WTC11 (cell line): ENCODE measurements around the gene MACROD2. TPM values are rescaled to one million over a fixed set of nuclear protein-coding genes. Genes with fewer than 3 reads are reported as not detected.

Experiments
- ATAC-seq: fragments of 200-7000 bp; cut with Tn5 transposase; 2 replicates; pipeline ENCODE4 v1.10.0; 2021; ENCODE audit warnings: mild to moderate bottlenecking, moderate library complexity
- CTCF ChIA-PET: fragments of 300-600 bp; sonication (Branson Sonifier 250); formaldehyde crosslinking; loops from one replicate; lab custom pipeline; 2021; ENCODE audit warnings: antibody characterized with exemption; lab: Charles Lee
- POLR2A ChIA-PET: fragments of 350-600 bp; sonication (Branson Sonifier 250); formaldehyde crosslinking; loops from one replicate; lab custom pipeline; 2021; ENCODE audit warnings: antibody characterized with exemption; lab: Charles Lee
- DNase-seq: peaks from one replicate; pipeline ENCODE4 v3.0.0; 2021; ENCODE audit warnings: low spot score
- H3K27ac Mint-ChIP-seq: 2 replicates; pipeline ENCODE4 v1.8.0; 2021; ENCODE audit warnings: mixed read lengths
- H3K27me3 Mint-ChIP-seq: 2 replicates; pipeline ENCODE4 v1.8.0; 2021; ENCODE audit warnings: low read depth, mild to moderate bottlenecking, moderate library complexity, mixed read lengths
- H3K36me3 Mint-ChIP-seq: 2 replicates; pipeline ENCODE4 v1.8.0; 2021; ENCODE audit warnings: mixed read lengths
- H3K4me1 Mint-ChIP-seq: 2 replicates; pipeline ENCODE4 v1.8.0; 2022; ENCODE audit warnings: mixed read lengths
- H3K4me3 Mint-ChIP-seq: 2 replicates; pipeline ENCODE4 v1.8.0; 2021; ENCODE audit warnings: mild to moderate bottlenecking, moderate library complexity, mixed read lengths
- H3K9me3 Mint-ChIP-seq: 2 replicates; pipeline ENCODE4 v1.8.0; 2021; ENCODE audit warnings: mixed read lengths
- CREB1 ChIP-seq: sonication (generic); formaldehyde crosslinking; IDR thresholded peaks from 2 replicates; pipeline ENCODE4 v1.8.0; 2023; ENCODE audit warnings: mild to moderate bottlenecking, missing genetic modification reagents
- ESRRA ChIP-seq: sonication (generic); formaldehyde crosslinking; IDR thresholded peaks from 2 replicates; pipeline ENCODE4 v1.8.1; 2022; ENCODE audit warnings: mild to moderate bottlenecking, missing genetic modification reagents, borderline replicate concordance
- FOXP1 ChIP-seq: sonication (generic); formaldehyde crosslinking; IDR thresholded peaks from 2 replicates; pipeline ENCODE4 v1.8.0; 2022; ENCODE audit warnings: missing genetic modification reagents, mild to moderate bottlenecking, moderate library complexity, borderline replicate concordance
- MYBL2 ChIP-seq: sonication (generic); formaldehyde crosslinking; IDR thresholded peaks from 2 replicates; pipeline ENCODE4 v1.8.1; 2023; ENCODE audit warnings: mild to moderate bottlenecking, moderate library complexity, missing genetic modification reagents
- OVOL2 ChIP-seq: fragments of 250-450 bp; sonication (Bioruptor Pico); IDR thresholded peaks from 2 replicates; pipeline ENCODE4 v1.9.0; 2021; ENCODE audit warnings: mild to moderate bottlenecking, borderline replicate concordance
- PRRX2 ChIP-seq: fragments of 250-450 bp; sonication (Bioruptor Pico); IDR thresholded peaks from 2 replicates; pipeline ENCODE4 v1.8.0; 2021; ENCODE audit warnings: mild to moderate bottlenecking
- RELA ChIP-seq: sonication (generic); formaldehyde crosslinking; IDR thresholded peaks from 2 replicates; pipeline ENCODE4 v1.8.1; 2022; ENCODE audit warnings: missing genetic modification reagents, mild to moderate bottlenecking, borderline replicate concordance
- SMAD3 ChIP-seq: sonication (generic); formaldehyde crosslinking; IDR thresholded peaks from 2 replicates; pipeline ENCODE4 v1.8.0; 2022; ENCODE audit warnings: missing genetic modification reagents, mild to moderate bottlenecking, borderline replicate concordance
- TP53 ChIP-seq: sonication (generic); formaldehyde crosslinking; IDR thresholded peaks from 2 replicates; pipeline ENCODE4 v1.8.1; 2023; ENCODE audit warnings: mild to moderate bottlenecking, missing genetic modification reagents
- ZNF219 ChIP-seq: sonication (generic); formaldehyde crosslinking; IDR thresholded peaks from 2 replicates; pipeline ENCODE4 v1.8.0; 2023; ENCODE audit warnings: missing genetic modification reagents, mild to moderate bottlenecking, borderline replicate concordance
- ZNF263 ChIP-seq: sonication (generic); formaldehyde crosslinking; IDR thresholded peaks from 2 replicates; pipeline ENCODE4 v1.8.1; 2022; ENCODE audit warnings: low read depth, mild to moderate bottlenecking, moderate library complexity, missing genetic modification reagents
- ZNF423 ChIP-seq: fragments of 250-450 bp; sonication (Bioruptor Pico); IDR thresholded peaks from 2 replicates; pipeline ENCODE4 v2.1.2; 2022; ENCODE audit warnings: mild to moderate bottlenecking, moderate library complexity
- ZNF671 ChIP-seq: fragments of 250-450 bp; sonication (Bioruptor Pico); IDR thresholded peaks from 2 replicates; pipeline ENCODE4 v1.8.0; 2021; ENCODE audit warnings: mild to moderate bottlenecking
- total RNA-seq: library from RNA; stranded (reverse); gene quantifications from 3 replicates; pipeline ENCODE4 v1.2.3, GENCODE V29; 2021
- TF ChIP-seq, protein P1 (sequence below): sonication (generic); formaldehyde crosslinking; IDR thresholded peaks from 2 replicates; pipeline ENCODE4 v1.8.1; 2023; ENCODE audit warnings: mild to moderate bottlenecking, moderate library complexity, missing genetic modification reagents
- TF ChIP-seq, protein P2 (sequence below): sonication (generic); formaldehyde crosslinking; IDR thresholded peaks from 2 replicates; pipeline ENCODE4 v1.8.1; 2023; ENCODE audit warnings: mild to moderate bottlenecking, missing genetic modification reagents, moderate library complexity
- TF ChIP-seq, protein P3 (sequence below): sonication (generic); formaldehyde crosslinking; IDR thresholded peaks from 2 replicates; pipeline ENCODE4 v1.8.0; 2023; ENCODE audit warnings: missing genetic modification reagents, mild to moderate bottlenecking, borderline replicate concordance
- TF ChIP-seq, protein P4 (sequence below): fragments of 250-450 bp; sonication (Bioruptor Pico); IDR thresholded peaks from 2 replicates; pipeline ENCODE4 v1.9.0; 2021; ENCODE audit warnings: moderate library complexity, mild to moderate bottlenecking, inconsistent platforms, borderline replicate concordance
- TF ChIP-seq, protein P5 (sequence below): fragments of 200-600 bp; IDR thresholded peaks from 2 replicates; pipeline ENCODE4 v1.8.0; 2022; ENCODE audit warnings: antibody characterized with exemption
- TF ChIP-seq, protein P6 (sequence below): sonication (generic); formaldehyde crosslinking; IDR thresholded peaks from 2 replicates; pipeline ENCODE4 v1.8.1; 2022; ENCODE audit warnings: low read depth, missing genetic modification reagents, borderline replicate concordance
- TF ChIP-seq, protein P7 (sequence below): fragments of 250-450 bp; sonication (Bioruptor Pico); IDR thresholded peaks from 2 replicates; pipeline ENCODE4 v1.8.0; 2021; ENCODE audit warnings: mild to moderate bottlenecking
- TF ChIP-seq, protein P8 (sequence below): sonication (generic); formaldehyde crosslinking; IDR thresholded peaks from 2 replicates; pipeline ENCODE4 v1.8.0; 2022; ENCODE audit warnings: mild to moderate bottlenecking, missing genetic modification reagents

The MACROD2 gene
- total RNA-seq, 1 experiment from 2014 or later = 4.1 TPM

DNA sequence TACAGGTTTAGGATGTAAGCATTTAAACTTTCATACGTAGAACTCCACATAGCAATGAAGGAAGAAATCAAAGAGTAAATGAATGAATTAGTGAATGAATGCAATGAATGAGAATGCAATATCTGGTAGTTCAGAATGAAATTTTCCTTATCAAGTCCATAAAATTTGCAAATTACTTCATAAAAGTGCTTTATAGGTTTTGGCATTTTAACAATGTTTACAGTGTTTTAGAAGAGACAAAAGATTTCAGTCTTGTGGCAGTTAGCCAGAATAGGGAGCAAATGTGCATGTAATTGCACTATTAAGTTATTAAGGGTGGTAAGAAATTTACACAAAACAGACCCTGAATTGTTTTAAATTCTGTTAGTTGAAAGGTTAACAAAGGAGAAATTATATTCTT lies 1081.5 kb downstream of the MACROD2 start:
- DNase-seq = no peak
- TF ChIP-seq RELA = no peak
- TF ChIP-seq, protein P1, sequence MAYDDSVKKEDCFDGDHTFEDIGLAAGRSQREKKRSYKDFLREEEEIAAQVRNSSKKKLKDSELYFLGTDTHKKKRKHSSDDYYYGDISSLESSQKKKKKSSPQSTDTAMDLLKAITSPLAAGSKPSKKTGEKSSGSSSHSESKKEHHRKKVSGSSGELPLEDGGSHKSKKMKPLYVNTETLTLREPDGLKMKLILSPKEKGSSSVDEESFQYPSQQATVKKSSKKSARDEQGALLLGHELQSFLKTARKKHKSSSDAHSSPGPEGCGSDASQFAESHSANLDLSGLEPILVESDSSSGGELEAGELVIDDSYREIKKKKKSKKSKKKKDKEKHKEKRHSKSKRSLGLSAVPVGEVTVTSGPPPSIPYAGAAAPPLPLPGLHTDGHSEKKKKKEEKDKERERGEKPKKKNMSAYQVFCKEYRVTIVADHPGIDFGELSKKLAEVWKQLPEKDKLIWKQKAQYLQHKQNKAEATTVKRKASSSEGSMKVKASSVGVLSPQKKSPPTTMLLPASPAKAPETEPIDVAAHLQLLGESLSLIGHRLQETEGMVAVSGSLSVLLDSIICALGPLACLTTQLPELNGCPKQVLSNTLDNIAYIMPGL = no peak
- no peak for TF ChIP-seq OVOL2 (CRISPR knock-in tag)
- TF ChIP-seq FOXP1 (CRISPR knock-in tag) = no peak
- TF ChIP-seq, protein P2, sequence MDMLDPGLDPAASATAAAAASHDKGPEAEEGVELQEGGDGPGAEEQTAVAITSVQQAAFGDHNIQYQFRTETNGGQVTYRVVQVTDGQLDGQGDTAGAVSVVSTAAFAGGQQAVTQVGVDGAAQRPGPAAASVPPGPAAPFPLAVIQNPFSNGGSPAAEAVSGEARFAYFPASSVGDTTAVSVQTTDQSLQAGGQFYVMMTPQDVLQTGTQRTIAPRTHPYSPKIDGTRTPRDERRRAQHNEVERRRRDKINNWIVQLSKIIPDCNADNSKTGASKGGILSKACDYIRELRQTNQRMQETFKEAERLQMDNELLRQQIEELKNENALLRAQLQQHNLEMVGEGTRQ (CRISPR knock-in tag) = no peak
- TF ChIP-seq, protein P3, sequence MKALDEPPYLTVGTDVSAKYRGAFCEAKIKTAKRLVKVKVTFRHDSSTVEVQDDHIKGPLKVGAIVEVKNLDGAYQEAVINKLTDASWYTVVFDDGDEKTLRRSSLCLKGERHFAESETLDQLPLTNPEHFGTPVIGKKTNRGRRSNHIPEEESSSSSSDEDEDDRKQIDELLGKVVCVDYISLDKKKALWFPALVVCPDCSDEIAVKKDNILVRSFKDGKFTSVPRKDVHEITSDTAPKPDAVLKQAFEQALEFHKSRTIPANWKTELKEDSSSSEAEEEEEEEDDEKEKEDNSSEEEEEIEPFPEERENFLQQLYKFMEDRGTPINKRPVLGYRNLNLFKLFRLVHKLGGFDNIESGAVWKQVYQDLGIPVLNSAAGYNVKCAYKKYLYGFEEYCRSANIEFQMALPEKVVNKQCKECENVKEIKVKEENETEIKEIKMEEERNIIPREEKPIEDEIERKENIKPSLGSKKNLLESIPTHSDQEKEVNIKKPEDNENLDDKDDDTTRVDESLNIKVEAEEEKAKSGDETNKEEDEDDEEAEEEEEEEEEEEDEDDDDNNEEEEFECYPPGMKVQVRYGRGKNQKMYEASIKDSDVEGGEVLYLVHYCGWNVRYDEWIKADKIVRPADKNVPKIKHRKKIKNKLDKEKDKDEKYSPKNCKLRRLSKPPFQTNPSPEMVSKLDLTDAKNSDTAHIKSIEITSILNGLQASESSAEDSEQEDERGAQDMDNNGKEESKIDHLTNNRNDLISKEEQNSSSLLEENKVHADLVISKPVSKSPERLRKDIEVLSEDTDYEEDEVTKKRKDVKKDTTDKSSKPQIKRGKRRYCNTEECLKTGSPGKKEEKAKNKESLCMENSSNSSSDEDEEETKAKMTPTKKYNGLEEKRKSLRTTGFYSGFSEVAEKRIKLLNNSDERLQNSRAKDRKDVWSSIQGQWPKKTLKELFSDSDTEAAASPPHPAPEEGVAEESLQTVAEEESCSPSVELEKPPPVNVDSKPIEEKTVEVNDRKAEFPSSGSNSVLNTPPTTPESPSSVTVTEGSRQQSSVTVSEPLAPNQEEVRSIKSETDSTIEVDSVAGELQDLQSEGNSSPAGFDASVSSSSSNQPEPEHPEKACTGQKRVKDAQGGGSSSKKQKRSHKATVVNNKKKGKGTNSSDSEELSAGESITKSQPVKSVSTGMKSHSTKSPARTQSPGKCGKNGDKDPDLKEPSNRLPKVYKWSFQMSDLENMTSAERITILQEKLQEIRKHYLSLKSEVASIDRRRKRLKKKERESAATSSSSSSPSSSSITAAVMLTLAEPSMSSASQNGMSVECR (CRISPR knock-in tag) = no peak
- TF ChIP-seq ZNF423 (CRISPR knock-in tag) = no peak
- no peak for TF ChIP-seq TP53 (CRISPR knock-in tag)
- no peak for TF ChIP-seq PRRX2 (CRISPR knock-in tag)
- no peak for TF ChIP-seq SMAD3
- TF ChIP-seq ZNF219 (CRISPR knock-in tag) = no peak
- no peak for TF ChIP-seq ZNF263 (CRISPR knock-in tag)
- TF ChIP-seq, protein P4, sequence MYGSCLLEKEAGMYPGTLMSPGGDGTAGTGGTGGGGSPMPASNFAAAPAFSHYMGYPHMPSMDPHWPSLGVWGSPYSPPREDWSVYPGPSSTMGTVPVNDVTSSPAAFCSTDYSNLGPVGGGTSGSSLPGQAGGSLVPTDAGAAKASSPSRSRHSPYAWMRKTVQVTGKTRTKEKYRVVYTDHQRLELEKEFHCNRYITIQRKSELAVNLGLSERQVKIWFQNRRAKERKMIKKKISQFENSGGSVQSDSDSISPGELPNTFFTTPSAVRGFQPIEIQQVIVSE (CRISPR knock-in tag) = no peak
- no peaks in the 10 kb centered on the region for H3K36me3 Mint-ChIP-seq
- POLR2A ChIA-PET = no interaction called here
- no peaks in the 10 kb centered on the region for H3K9me3 Mint-ChIP-seq
- H3K4me3 Mint-ChIP-seq = no peak overlapping the region
- ATAC-seq = no peak
- CTCF ChIA-PET = no interaction called here
- peaks cover 20% of the 10 kb centered on the region for H3K4me1 Mint-ChIP-seq
- H3K27me3 Mint-ChIP-seq = no peaks in the 10 kb centered on the region
- no peak overlapping the region for H3K27ac Mint-ChIP-seq

DNA sequence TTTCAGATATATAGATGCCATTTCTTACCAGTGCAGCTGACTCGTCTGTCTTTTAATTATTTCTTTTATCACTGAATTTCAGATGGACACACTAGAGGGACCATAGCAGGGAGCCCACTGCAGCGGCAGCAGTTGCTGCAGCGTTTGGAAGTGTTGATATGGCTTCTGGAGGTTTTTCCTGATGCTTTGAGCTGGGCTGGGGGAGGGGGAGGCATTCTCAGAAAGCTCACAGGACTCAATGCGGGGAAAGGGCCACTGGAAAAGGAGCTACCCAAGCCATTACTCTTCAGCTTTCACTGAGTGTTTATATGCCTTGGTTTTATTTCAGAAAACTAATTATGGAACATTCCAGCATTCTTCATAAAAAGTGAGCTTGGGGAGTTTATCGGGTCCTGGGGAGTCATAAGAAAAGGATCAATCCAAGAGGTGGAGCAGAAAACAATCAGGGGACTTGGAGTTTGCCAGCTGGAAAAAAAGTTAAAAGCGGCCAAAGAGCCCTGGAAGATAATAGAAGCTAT lies 1082.5 kb downstream of the MACROD2 start:
- no peak overlapping the region for H3K27ac Mint-ChIP-seq
- no peaks in the 10 kb centered on the region for H3K27me3 Mint-ChIP-seq
- CTCF ChIA-PET = no interaction called here
- H3K9me3 Mint-ChIP-seq = no peaks in the 10 kb centered on the region
- POLR2A ChIA-PET = interaction anchor here (1.0 kb wide), 1 partner anchor 15 kb away, joined by 3 read pairs; no protein-coding TSS in a partner anchor
- ATAC-seq = peak; percentile 65
- H3K4me3 Mint-ChIP-seq = no peak overlapping the region
- no peaks in the 10 kb centered on the region for H3K36me3 Mint-ChIP-seq
- DNase-seq = no peak
- peaks cover 20% of the 10 kb centered on the region for H3K4me1 Mint-ChIP-seq
- TF ChIP-seq, protein P5, sequence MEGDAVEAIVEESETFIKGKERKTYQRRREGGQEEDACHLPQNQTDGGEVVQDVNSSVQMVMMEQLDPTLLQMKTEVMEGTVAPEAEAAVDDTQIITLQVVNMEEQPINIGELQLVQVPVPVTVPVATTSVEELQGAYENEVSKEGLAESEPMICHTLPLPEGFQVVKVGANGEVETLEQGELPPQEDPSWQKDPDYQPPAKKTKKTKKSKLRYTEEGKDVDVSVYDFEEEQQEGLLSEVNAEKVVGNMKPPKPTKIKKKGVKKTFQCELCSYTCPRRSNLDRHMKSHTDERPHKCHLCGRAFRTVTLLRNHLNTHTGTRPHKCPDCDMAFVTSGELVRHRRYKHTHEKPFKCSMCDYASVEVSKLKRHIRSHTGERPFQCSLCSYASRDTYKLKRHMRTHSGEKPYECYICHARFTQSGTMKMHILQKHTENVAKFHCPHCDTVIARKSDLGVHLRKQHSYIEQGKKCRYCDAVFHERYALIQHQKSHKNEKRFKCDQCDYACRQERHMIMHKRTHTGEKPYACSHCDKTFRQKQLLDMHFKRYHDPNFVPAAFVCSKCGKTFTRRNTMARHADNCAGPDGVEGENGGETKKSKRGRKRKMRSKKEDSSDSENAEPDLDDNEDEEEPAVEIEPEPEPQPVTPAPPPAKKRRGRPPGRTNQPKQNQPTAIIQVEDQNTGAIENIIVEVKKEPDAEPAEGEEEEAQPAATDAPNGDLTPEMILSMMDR = no peak
- TF ChIP-seq MYBL2 (CRISPR knock-in tag) (no peak), ZNF671 (CRISPR knock-in tag) (no peak), CREB1 (CRISPR knock-in tag) (no peak), ESRRA (CRISPR knock-in tag) (no peak)
- TF ChIP-seq, protein P6, sequence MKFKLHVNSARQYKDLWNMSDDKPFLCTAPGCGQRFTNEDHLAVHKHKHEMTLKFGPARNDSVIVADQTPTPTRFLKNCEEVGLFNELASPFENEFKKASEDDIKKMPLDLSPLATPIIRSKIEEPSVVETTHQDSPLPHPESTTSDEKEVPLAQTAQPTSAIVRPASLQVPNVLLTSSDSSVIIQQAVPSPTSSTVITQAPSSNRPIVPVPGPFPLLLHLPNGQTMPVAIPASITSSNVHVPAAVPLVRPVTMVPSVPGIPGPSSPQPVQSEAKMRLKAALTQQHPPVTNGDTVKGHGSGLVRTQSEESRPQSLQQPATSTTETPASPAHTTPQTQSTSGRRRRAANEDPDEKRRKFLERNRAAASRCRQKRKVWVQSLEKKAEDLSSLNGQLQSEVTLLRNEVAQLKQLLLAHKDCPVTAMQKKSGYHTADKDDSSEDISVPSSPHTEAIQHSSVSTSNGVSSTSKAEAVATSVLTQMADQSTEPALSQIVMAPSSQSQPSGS (CRISPR knock-in tag) = no peak
- TF ChIP-seq, protein P7, sequence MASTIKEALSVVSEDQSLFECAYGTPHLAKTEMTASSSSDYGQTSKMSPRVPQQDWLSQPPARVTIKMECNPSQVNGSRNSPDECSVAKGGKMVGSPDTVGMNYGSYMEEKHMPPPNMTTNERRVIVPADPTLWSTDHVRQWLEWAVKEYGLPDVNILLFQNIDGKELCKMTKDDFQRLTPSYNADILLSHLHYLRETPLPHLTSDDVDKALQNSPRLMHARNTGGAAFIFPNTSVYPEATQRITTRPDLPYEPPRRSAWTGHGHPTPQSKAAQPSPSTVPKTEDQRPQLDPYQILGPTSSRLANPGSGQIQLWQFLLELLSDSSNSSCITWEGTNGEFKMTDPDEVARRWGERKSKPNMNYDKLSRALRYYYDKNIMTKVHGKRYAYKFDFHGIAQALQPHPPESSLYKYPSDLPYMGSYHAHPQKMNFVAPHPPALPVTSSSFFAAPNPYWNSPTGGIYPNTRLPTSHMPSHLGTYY (CRISPR knock-in tag) = no peak
- TF ChIP-seq, protein P8, sequence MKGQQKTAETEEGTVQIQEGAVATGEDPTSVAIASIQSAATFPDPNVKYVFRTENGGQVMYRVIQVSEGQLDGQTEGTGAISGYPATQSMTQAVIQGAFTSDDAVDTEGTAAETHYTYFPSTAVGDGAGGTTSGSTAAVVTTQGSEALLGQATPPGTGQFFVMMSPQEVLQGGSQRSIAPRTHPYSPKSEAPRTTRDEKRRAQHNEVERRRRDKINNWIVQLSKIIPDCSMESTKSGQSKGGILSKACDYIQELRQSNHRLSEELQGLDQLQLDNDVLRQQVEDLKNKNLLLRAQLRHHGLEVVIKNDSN (CRISPR knock-in tag) = no peak
